ENCODE results near the gene KRT79. TPM values are rescaled to one million over a fixed set of nuclear protein-coding genes. Genes with fewer than 3 reads are reported as not detected.

Gene KRT79
- total RNA-seq, 4 donors from 2014 or later = 48.8 to 202 (median 156) TPM

- H3K36me3 ChIP-seq = no peaks in the 10 kb centered on the region
- H3K27ac ChIP-seq = peak overlapping the region; percentile 99
- TF ChIP-seq CTCF (IDR thresholded peaks at IDR 0.05) (no peak), POLR2AphosphoS5 (IDR thresholded peaks at IDR 0.05) (peak in 1 of 3 donors; percentile 84)
- H3K4me1 ChIP-seq = peaks cover 96% of the 10 kb centered on the region
- no peaks in the 10 kb centered on the region for H3K9me3 ChIP-seq
- 19% methylated on average over 8 of the region's 9 CpGs for WGBS
- H3K27me3 ChIP-seq = no peaks in the 10 kb centered on the region
- H3K4me3 ChIP-seq = no peak overlapping the region
- no peak for DNase-seq (ENCODE audit: low spot score in 2 of 2)
These were observed 37.4 kb upstream of the KRT79 start for GRCh38 chr12:52871291-52872039.

- Histone ChIP-seq H3K36me3 (no peaks in the 10 kb centered on the region), H3K4me1 (peaks cover 95% of the 10 kb centered on the region), H3K27ac (peak overlapping the region; percentile 99), H3K27me3 (no peaks in the 10 kb centered on the region), H3K4me3 (no peak overlapping the region), H3K9me3 (no peaks in the 10 kb centered on the region)
- peak in 1 of 2 donors; percentile 84 for DNase-seq (ENCODE audit: low spot score in 2 of 2)
- WGBS = 21% methylated on average over 7 of the region's 14 CpGs
- TF ChIP-seq EP300 (IDR thresholded peaks at IDR 0.05) = no peak
- peak; percentile 60 to 78 for TF ChIP-seq CTCF (IDR thresholded peaks at IDR 0.05)
These were observed 36.5 kb upstream of the KRT79 start for GRCh38 chr12:52870361-52871290.

- no peaks in the 10 kb centered on the region for H3K9me3 ChIP-seq
- TF ChIP-seq CTCF (IDR thresholded peaks at IDR 0.05) (no peak), POLR2AphosphoS5 (IDR thresholded peaks at IDR 0.05) (no peak), POLR2A (IDR thresholded peaks at IDR 0.05) (no peak), EP300 (IDR thresholded peaks at IDR 0.05) (no peak)
- no peaks in the 10 kb centered on the region for H3K36me3 ChIP-seq
- no peaks in the 10 kb centered on the region for H3K27me3 ChIP-seq
- peak in 1 of 2 donors; percentile 89 for DNase-seq (ENCODE audit: low spot score in 2 of 2)
- H3K4me3 ChIP-seq = no peak overlapping the region
- WGBS = 15% methylated on average over 9 of the region's 9 CpGs
- H3K4me1 ChIP-seq = peaks cover 74% of the 10 kb centered on the region
- peak overlapping the region; percentile 99 for H3K27ac ChIP-seq
These were observed 33.5 kb upstream of the KRT79 start for GRCh38 chr12:52867642-52868041.

- no peak for TF ChIP-seq CTCF (IDR thresholded peaks at IDR 0.05)
- TF ChIP-seq EP300 (IDR thresholded peaks at IDR 0.05) = no peak
- TF ChIP-seq POLR2AphosphoS5 (IDR thresholded peaks at IDR 0.05) = no peak
- TF ChIP-seq POLR2A (IDR thresholded peaks at IDR 0.05) = no peak
- WGBS = 58% methylated on average over 5 of the region's 5 CpGs
- no peaks in the 10 kb centered on the region for H3K36me3 ChIP-seq
- no peak overlapping the region for H3K4me3 ChIP-seq
- no peak for DNase-seq (ENCODE audit: low spot score in 2 of 2)
- no peaks in the 10 kb centered on the region for H3K9me3 ChIP-seq
- H3K27me3 ChIP-seq = no peaks in the 10 kb centered on the region
- peaks cover 74% of the 10 kb centered on the region for H3K4me1 ChIP-seq
- H3K27ac ChIP-seq = peak overlapping the region; percentile 99
These were observed 33.0 kb upstream of the KRT79 start for GRCh38 chr12:52867152-52867551.
